SW 1271 (cell line): ENCODE results near the gene TEKT2.

ENCODE experiments used
- DNase-seq, 2 experiments: peaks; one replicate each; lab custom pipeline; 2025; lab: John Stamatoyannopoulos, UW

TEKT2 gene

DNA sequence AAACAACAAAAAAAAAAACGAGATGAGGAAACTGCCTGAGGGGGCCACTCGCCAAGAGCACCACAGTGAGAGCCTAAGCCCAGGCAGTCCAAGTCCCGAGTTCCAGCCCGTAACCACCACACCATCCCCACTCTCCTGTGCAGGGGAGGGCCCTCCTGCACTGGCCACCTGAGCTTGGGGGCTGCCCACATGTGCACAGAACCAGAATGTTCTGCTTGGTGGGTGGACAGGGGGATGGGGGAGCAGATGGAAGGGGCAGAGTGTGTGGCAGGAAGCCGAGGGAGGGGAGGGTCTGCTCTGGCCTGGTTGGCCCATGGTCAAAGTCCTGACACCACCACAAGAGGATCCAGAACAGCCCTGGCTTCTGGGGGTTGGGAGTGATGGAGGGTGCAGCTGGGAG lies 22.4 kb downstream of the TEKT2 start:
- no peak for DNase-seq

- DNase-seq = no peak
Observed at GRCh38 chr1:36107394-36107793, 23.5 kb downstream of the TEKT2 start.

DNA sequence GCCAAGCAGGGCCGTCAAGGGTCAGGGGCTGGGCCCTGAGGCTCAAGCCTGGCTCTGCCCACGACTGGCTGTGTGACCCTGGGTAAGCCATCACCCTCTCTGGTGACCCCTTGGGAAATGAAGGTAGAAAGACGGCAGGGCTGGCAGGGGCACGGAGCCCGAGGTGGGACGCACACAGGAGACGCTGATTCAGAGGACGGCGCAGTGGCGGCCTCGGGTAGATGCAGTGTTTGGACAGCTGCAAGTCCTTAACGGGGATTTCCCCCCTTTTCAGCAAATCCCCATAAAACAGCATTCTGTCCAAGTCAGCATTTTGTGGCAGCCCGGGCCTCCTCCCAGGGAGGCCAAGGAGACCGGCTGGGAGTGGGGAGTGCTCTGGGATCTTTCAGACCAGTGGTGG lies 24.4 kb downstream of the TEKT2 start:
- DNase-seq = no peak

DNA sequence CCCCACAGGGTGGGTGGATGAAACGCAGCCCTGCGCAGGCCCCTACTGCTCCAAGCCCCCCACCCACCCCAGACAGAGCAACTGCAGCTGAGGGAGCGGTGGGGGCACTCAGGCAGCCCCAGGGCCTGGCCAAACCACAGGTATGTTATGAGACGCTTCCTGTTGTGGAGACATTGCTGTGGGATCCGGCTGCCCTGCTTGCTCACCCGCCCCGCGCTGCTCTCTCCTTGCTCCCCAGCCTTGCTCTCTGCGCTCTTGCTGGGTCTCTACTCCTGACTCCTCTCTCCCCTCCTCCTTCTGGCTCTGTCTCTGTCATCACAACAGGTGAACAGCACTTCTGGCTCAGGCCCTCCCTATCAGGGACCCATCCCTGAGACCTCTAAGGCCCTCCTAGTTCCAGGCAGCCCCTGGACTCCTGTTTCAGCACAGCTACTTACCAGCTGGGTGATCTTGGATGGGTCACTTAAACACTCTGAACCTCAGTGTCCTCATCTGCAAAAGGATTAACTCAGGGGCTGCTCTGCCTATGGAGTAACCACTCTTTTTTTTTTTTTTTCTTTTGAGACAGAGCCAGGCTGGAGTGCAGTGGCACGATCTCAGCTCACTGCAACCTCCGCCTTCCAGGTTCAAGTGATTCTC lies 25.3 kb downstream of the TEKT2 start:
- peak in 1 of 2 experiments; percentile 16 for DNase-seq

- DNase-seq = no peak
Observed at GRCh38 chr1:36111151-36111550, 27.3 kb downstream of the TEKT2 start.

DNA sequence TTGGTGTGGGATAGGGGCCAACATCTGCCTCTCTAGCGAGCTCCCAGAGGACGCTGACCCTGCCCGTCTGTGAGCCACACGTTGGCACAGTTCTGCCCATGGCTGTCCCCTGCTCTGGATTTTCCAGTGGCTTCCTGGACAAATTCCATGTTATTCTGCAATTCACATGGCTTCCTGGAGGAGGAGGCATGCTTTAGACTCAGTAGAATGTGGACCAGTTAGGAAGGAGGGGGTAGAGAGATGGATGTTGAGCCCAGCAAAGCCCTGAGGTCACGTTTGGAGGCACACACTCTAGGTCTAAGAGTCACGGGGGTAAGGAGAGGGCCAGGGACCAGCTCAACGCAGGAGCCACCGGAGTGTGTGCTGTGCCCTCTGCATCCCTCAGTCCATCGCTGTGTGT lies 28.9 kb downstream of the TEKT2 start:
- no peak for DNase-seq

DNA sequence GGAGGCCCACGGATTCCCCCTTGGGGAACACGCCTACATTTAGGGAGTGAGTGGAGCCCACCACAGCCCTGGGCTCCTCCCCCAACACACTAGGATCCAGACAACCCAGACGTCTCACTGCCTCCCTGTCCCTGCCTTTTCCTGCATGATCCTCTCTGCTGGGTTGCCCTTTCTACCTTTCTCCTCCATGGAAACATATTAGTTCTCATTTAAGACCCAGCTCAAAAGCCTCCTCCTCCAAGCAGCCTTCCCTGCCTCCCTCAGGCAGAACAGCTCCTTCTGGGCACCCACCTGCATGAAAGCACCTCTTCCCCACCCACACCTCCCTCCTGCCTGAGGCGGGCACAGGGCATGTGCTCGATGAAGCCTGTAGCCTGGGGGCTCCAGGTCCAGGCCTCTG lies 30.5 kb downstream of the TEKT2 start:
- no peak for DNase-seq

DNA sequence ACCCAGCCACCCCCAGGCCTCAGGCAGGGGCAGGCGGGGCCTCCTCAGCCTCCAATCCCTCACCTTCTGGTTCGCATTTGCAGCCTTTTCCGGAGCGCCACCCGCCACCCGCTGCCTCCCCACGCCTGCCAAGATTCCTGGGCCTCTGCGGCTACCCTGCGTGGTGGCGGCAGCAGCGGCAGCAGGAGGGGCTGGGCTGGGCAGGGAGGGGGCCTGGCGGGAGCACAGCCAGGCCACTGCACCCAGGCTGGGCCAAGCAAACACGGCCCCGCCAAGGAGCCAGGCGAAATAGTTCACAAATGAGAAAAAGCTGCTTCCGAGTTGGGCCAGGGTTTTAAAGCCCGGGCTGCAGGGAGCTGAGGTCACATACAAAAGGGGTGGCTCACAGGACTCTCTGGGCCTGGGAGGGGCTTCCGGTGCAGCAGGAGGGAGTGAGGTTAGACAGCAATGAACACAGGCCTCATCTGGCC lies 31.3 kb downstream of the TEKT2 start:
- DNase-seq = no peak

DNA sequence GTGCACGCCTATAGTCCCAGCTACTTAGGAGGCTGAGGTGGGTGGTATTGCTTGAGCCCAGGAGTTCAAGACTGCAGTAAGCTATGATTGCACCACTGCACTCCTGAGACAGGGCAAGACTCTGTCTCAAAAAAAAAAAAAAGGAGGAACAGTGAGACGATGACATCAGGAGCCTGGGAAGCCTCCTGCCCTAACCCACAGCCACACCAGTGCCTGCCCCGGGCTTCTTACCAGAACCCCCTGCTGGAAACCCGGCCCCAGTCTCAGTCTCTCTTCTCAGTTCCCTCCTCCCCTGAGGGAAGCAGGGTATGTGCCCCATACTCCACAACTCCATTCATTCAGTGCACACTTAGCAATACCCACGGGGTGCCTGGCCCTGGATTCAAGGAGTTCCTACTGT lies 32.0 kb downstream of the TEKT2 start:
- DNase-seq = no peak

- no peak for DNase-seq
Observed at GRCh38 chr1:36116901-36117300, 33.0 kb downstream of the TEKT2 start.

DNA sequence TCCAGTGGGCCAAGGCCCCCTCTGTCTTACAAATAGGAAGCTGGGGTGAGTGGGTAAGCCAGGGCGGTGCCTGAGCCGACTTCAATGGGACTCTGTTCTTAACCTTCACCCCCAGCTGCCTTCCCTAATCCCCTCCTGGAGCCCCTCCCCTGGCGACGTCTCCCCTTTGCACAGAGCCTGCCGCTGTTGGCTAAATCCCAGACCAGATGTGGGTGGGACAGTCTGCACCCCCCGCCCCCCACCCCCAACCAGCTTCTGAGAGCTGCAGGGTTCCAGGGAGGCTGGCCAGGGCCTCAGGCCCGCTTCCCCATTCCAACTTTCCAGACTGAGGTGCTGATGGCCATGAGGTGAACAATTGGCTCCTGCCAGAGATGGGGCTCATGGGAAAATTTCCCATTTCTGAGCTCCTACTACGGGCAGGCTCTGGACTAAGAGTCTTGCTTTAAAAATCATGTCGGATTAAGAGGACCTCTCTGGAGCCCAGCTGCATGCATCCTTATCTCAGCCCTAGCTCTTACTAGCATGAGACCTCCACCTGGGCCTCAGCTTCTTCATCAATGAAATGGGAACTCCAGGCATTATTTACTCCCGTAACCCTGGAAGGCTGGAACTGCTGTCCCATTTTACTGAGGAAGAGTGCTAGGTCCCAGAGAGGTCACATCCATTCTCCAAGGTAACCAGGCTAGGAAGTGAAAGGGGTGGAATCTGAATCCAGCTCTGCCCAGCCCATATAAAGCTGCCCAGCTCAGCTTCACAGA lies 34.7 kb downstream of the TEKT2 start:
- no peak for DNase-seq

DNA sequence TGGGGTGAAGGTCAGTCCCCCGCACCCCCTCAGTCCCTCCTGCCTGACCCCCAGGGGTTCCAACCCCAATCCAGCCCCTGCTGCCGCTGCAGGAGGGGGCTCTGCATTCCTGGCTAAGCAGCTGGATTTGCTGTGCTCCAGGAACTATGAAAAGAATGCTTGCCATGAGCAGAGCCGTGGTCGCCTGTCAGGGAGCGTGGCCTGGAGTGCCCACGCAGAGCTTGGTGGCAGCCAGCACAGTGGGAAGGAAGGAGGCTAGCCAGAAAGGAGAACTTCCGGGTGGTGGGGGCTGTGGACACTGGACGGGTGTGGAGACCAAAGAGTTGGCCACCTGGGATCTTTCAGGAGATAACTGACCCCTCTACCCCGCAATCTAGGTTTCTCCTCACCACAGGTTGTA lies 35.6 kb downstream of the TEKT2 start:
- no peak for DNase-seq

GRCh38 chr1:36122062-36123030 lies 38.5 kb downstream of the TEKT2 start:
- DNase-seq = no peak

- no peak for DNase-seq
Observed at GRCh38 chr1:36123356-36123755, 39.5 kb downstream of the TEKT2 start.

DNA sequence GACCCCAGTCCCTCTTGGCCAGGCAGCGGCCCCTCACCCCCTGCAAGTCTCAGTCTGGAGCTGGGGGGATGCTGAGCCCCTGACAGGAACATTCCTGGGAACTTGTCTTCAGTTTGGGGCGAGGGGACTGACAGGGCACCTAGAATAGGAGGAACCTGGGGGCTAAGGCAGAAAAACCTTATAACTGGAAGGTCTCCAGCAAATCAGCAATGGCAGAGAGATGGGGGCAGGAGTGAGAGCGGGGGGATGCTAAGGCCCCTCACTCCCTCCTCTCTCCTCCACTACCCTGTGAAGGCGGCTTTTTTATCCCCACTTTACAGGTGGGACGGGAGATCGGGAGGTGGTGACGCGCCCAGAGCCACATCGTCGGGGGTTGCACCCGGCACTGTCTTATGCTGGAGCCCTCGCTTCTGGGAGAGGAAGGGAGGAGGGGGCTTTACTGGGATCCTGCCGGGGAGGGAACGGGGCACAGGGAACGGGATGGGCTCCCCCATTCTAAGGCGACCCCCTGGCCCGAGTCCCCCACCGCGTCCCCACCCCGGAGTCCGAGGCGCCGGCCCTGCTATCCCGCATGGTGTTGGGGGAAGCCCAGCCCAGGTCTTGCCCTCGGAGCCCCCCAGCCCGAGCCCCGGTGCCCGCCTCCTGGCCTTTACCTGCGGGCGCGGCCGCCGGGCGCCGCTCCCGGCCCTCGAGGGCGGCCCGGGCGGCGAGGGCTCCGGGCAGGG lies 40.7 kb downstream of the TEKT2 start:
- no peak for DNase-seq

GRCh38 chr1:36125129-36125991 lies 41.5 kb downstream of the TEKT2 start, which contains the start of gene COL8A2:
COL8A2 (minus strand) TSS chr1:36125222; CDS start chr1:36100242, 24,980 bp downstream.
- no peak for DNase-seq

DNA sequence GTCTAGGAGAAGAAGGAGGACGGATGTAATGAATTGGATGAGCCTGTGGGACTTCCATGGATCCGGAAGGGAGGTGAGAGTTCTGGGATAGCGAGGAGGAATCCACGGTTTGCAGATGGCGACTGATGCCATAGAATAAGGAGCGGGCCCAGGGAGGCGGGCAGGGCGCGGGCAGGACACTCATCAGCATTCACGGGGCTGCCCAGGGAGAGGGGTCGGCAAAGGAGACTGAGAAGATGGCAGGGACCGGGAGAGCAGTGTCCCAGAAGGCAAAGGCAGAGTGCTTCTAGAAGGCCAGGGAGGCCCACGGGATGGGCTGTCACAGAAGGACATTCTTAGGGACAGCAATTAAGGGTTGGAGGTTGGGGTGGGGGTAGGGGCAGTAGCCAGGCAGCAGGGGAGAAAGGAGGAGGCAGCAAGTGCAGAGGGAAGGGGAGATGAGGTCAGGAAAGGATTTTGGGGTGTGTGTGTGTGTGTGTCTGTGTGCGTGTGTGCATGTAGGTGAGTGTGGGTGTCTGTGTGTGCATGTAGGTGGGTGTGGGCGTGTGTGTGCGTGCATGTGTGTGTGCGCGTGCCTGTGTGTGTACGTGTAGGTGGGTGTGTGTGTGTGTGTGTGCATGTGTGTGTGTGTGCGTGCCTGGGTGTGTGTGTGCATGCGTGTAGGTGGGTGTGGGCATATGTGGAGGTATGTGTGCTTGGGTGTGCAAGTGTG lies 42.3 kb downstream of the TEKT2 start:
- no peak for DNase-seq

- DNase-seq = no peak
Observed at GRCh38 chr1:36126797-36127500, 43.1 kb downstream of the TEKT2 start.

GRCh38 chr1:36128126-36128904 lies 44.4 kb downstream of the TEKT2 start:
- no peak for DNase-seq
